Measurements from ENCODE around the gene NRXN3.

The NRXN3 gene

GRCh38 chr14:79568594-79568993 lies 1398.4 kb downstream of the NRXN3 start:
- DNase-seq: no peak

GRCh38 chr14:79569072-79569471 lies 1398.9 kb downstream of the NRXN3 start:
- DNase-seq: no peak

- no peak for DNase-seq
These were observed 1400.5 kb downstream of the NRXN3 start for GRCh38 chr14:79570648-79571047.

GRCh38 chr14:79571366-79571765 lies 1401.2 kb downstream of the NRXN3 start:
- no peak for DNase-seq

- DNase-seq: no peak
These were observed 1403.3 kb downstream of the NRXN3 start for GRCh38 chr14:79573486-79573885.

GRCh38 chr14:79575032-79575431 lies 1404.9 kb downstream of the NRXN3 start:
- DNase-seq: no peak

- no peak for DNase-seq
These were observed 1406.3 kb downstream of the NRXN3 start for GRCh38 chr14:79576424-79576823.

- DNase-seq: no peak
These were observed 1408.3 kb downstream of the NRXN3 start for GRCh38 chr14:79578470-79578869.

- no peak for DNase-seq
These were observed 1410.2 kb downstream of the NRXN3 start for GRCh38 chr14:79580414-79580813.

GRCh38 chr14:79580906-79581305 lies 1410.7 kb downstream of the NRXN3 start:
- DNase-seq: no peak

- no peak for DNase-seq
These were observed 1411.9 kb downstream of the NRXN3 start for GRCh38 chr14:79581912-79582576.

GRCh38 chr14:79583738-79584408 lies 1413.7 kb downstream of the NRXN3 start:
- DNase-seq: no peak

GRCh38 chr14:79584679-79585078 lies 1414.5 kb downstream of the NRXN3 start:
- DNase-seq: no peak

GRCh38 chr14:79585845-79586244 lies 1415.7 kb downstream of the NRXN3 start:
- no peak for DNase-seq

- DNase-seq: no peak
These were observed 1416.2 kb downstream of the NRXN3 start for GRCh38 chr14:79586416-79586815.

GRCh38 chr14:79586989-79587598 lies 1416.9 kb downstream of the NRXN3 start:
- DNase-seq: no peak

GRCh38 chr14:79587875-79588274 lies 1417.7 kb downstream of the NRXN3 start:
- no peak for DNase-seq

GRCh38 chr14:79588398-79588797 lies 1418.2 kb downstream of the NRXN3 start:
- no peak for DNase-seq

- no peak for DNase-seq
These were observed 1426.4 kb downstream of the NRXN3 start for GRCh38 chr14:79596551-79596950.

- DNase-seq: no peak
These were observed 1427.4 kb downstream of the NRXN3 start for GRCh38 chr14:79597566-79597965.

GRCh38 chr14:79598339-79598738 lies 1428.2 kb downstream of the NRXN3 start:
- no peak for DNase-seq

GRCh38 chr14:79599239-79599638 lies 1429.1 kb downstream of the NRXN3 start:
- DNase-seq: no peak

GRCh38 chr14:79600406-79600805 lies 1430.2 kb downstream of the NRXN3 start:
- no peak for DNase-seq

GRCh38 chr14:79601579-79601978 lies 1431.4 kb downstream of the NRXN3 start:
- no peak for DNase-seq
